ENCODE data around the gene HHIPL1.

DNA sequence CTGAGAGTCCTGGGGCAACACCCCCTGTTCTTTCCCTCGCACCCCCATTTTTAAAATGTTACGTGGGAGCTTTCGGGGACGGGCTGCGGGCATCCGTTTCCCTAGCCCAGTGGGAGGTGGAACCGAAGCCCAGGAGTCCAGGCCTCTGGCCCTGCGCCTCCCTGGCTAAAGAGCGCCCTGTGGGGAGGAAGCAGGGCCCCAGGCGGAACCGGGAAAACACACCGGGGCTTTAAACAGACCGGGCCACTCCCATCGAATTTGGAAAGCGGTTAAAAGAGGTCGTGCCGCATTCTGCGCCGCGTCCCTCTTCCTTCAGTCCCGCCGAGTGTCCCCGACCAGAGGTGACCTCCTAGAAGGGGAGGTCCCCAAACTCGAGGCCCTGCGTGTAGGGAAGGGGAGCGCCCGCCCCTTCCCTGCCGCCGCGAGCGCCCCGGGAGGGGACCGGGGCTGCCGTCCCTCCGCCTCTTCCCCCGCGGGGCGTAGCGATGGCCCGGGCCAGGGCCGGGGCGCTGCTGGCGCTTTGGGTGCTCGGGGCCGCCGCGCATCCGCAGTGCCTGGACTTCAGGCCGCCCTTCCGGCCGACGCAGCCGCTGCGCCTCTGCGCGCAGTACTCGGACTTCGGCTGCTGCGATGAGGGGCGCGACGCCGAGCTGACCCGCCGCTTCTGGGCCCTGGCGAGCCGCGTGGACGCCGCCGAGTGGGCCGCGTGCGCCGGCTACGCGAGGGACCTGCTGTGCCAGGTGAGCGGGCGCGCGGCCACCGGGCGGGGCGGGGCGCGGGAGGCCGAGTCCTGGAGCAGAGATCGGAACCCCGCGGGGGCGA, at the start of gene HHIPL1:
- TF ChIP-seq, protein P1, sequence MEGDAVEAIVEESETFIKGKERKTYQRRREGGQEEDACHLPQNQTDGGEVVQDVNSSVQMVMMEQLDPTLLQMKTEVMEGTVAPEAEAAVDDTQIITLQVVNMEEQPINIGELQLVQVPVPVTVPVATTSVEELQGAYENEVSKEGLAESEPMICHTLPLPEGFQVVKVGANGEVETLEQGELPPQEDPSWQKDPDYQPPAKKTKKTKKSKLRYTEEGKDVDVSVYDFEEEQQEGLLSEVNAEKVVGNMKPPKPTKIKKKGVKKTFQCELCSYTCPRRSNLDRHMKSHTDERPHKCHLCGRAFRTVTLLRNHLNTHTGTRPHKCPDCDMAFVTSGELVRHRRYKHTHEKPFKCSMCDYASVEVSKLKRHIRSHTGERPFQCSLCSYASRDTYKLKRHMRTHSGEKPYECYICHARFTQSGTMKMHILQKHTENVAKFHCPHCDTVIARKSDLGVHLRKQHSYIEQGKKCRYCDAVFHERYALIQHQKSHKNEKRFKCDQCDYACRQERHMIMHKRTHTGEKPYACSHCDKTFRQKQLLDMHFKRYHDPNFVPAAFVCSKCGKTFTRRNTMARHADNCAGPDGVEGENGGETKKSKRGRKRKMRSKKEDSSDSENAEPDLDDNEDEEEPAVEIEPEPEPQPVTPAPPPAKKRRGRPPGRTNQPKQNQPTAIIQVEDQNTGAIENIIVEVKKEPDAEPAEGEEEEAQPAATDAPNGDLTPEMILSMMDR (IDR thresholded peaks at IDR 0.05), result no peak; the same call in 1 of the 2 replicates
- TF ChIP-seq ZFX (IDR thresholded peaks at IDR 0.05; ENCODE audit: borderline replicate concordance), result no peak
